ENCODE measurements around the gene NIM1K. TPM values are rescaled to one million over a fixed set of nuclear protein-coding genes. Genes with fewer than 3 reads are reported as not detected.
"Not testable (repeated sequence)": the region's sequence is repeated elsewhere in the genome, so short reads cannot be mapped to it uniquely, and the experiment has no call there.

The NIM1K gene
- total and polyA plus RNA-seq, 4 donors = 1.0 to 4.2 (median 3.1) TPM; not detected in 1

- no peak for TF ChIP-seq CTCF (IDR thresholded peaks at IDR 0.05; ENCODE audit: control extremely low read depth, extremely low read depth)
- Histone ChIP-seq H3K9ac (ENCODE audit: insufficient read depth in 1 of 2, low read length in 2 of 2) (no peak overlapping the region), H3K4me3 (no peak overlapping the region), H3K4me1 (ENCODE audit: control insufficient read depth in 5 of 5, insufficient read depth in 5 of 5, low read length in 5 of 5) (peaks cover 0 to 12% (median 0%) of the 10 kb centered on the region in 5 donors), H3K36me3 (ENCODE audit: control insufficient read depth in 4 of 4, insufficient read depth in 4 of 4, low read length in 4 of 4) (peaks cover 6 to 14% (median 8%) of the 10 kb centered on the region in 4 donors), H3K27me3 (ENCODE audit: control insufficient read depth in 3 of 3, insufficient read depth in 3 of 3, low read length in 2 of 3) (no peaks in the 10 kb centered on the region), H3K9me3 (ENCODE audit: control insufficient read depth in 4 of 4, insufficient read depth in 3 of 4, low read length in 3 of 4) (no peaks in the 10 kb centered on the region), H3K27ac (ENCODE audit: low read depth in 1 of 2, low read length in 1 of 2) (no peak overlapping the region)
- DNase-seq (no peak), ATAC-seq (ENCODE audit: insufficient read depth, low FRiP score) (no peak)
- WGBS, 2 donors = 77 to 79% methylated on average over 6 of the region's 6 CpGs
Observed at GRCh38 chr5:43156388-43156787, 35.6 kb upstream of the NIM1K start.

GRCh38 chr5:43157068-43157467, 35.0 kb upstream of the NIM1K start:
- no peaks in the 10 kb centered on the region for H3K27me3 ChIP-seq (ENCODE audit: control insufficient read depth in 3 of 3, insufficient read depth in 3 of 3, low read length in 2 of 3)
- DNase-seq (no peak), ATAC-seq (ENCODE audit: insufficient read depth, low FRiP score) (no peak)
- no peak for TF ChIP-seq CTCF (IDR thresholded peaks at IDR 0.05; ENCODE audit: control extremely low read depth, extremely low read depth)
- H3K9ac ChIP-seq (ENCODE audit: insufficient read depth in 1 of 2, low read length in 2 of 2) = no peak overlapping the region
- peaks cover 8 to 14% (median 10%) of the 10 kb centered on the region in 4 donors for H3K36me3 ChIP-seq (ENCODE audit: control insufficient read depth in 4 of 4, insufficient read depth in 4 of 4, low read length in 4 of 4)
- H3K4me3 ChIP-seq = no peak overlapping the region
- H3K4me1 ChIP-seq (ENCODE audit: control insufficient read depth in 5 of 5, insufficient read depth in 5 of 5, low read length in 5 of 5) = peaks cover 0 to 12% (median 0%) of the 10 kb centered on the region in 5 donors
- no peaks in the 10 kb centered on the region for H3K9me3 ChIP-seq (ENCODE audit: control insufficient read depth in 4 of 4, insufficient read depth in 3 of 4, low read length in 3 of 4)
- WGBS, 2 donors = 97 to 98% methylated on average over 3 of the region's 3 CpGs
- H3K27ac ChIP-seq (ENCODE audit: low read depth in 1 of 2, low read length in 1 of 2) = no peak overlapping the region

- peaks cover 10 to 20% (median 11%) of the 10 kb centered on the region in 4 donors for H3K36me3 ChIP-seq (ENCODE audit: control insufficient read depth in 4 of 4, insufficient read depth in 4 of 4, low read length in 4 of 4)
- WGBS, 2 donors = 47 to 72% methylated on average over 5 of the region's 5 CpGs
- H3K9me3 ChIP-seq (ENCODE audit: control insufficient read depth in 4 of 4, insufficient read depth in 3 of 4, low read length in 3 of 4) = no peaks in the 10 kb centered on the region
- H3K9ac ChIP-seq (ENCODE audit: insufficient read depth in 1 of 2, low read length in 2 of 2) = no peak overlapping the region
- H3K4me3 ChIP-seq = no peak overlapping the region
- no peak for TF ChIP-seq CTCF (IDR thresholded peaks at IDR 0.05; ENCODE audit: control extremely low read depth, extremely low read depth)
- no peaks in the 10 kb centered on the region for H3K27me3 ChIP-seq (ENCODE audit: control insufficient read depth in 3 of 3, insufficient read depth in 3 of 3, low read length in 2 of 3)
- H3K4me1 ChIP-seq (ENCODE audit: control insufficient read depth in 5 of 5, insufficient read depth in 5 of 5, low read length in 5 of 5) = peaks cover 0 to 2% (median 0%) of the 10 kb centered on the region in 5 donors
- ATAC-seq (ENCODE audit: insufficient read depth, low FRiP score) (no peak), DNase-seq (no peak)
- no peak overlapping the region for H3K27ac ChIP-seq (ENCODE audit: low read depth in 1 of 2, low read length in 1 of 2)
Observed at GRCh38 chr5:43161244-43161643, 30.8 kb upstream of the NIM1K start.

DNA sequence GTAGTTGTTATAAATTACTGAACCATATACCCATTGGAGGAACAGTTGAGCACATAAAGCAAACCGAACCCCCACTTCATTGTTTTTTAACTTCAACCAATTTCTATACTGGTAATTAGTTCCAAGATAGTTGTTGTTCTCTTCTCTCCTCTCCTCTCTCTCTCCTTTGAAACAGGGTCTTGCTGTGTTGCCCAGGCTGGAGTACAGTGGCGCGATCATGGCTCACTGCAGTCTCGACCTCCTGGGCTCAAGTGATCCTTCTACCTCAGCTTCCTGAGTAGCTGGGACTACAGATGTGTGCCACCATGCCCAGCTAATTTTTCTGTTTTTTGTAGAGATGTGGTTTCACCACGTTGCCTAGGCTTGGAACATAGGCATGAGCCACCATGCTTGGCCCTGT, 27.2 kb upstream of the NIM1K start:
- not testable (repeated sequence) for H3K27me3 ChIP-seq (ENCODE audit: control insufficient read depth in 3 of 3, insufficient read depth in 3 of 3, low read length in 2 of 3); H3K27ac ChIP-seq (ENCODE audit: low read depth in 1 of 2, low read length in 1 of 2); H3K4me3 ChIP-seq; DNase-seq; H3K4me1 ChIP-seq (ENCODE audit: control insufficient read depth in 5 of 5, insufficient read depth in 5 of 5, low read length in 5 of 5); H3K9me3 ChIP-seq (ENCODE audit: control insufficient read depth in 4 of 4, insufficient read depth in 3 of 4, low read length in 3 of 4); H3K9ac ChIP-seq (ENCODE audit: insufficient read depth in 1 of 2, low read length in 2 of 2); ATAC-seq (ENCODE audit: insufficient read depth, low FRiP score)
- peaks cover 10 to 24% (median 16%) of the 10 kb centered on the region in 4 donors for H3K36me3 ChIP-seq (ENCODE audit: control insufficient read depth in 4 of 4, insufficient read depth in 4 of 4, low read length in 4 of 4)
- WGBS, 2 donors = 89 to 98% methylated on average over 5 of the region's 5 CpGs
